Measurements from ENCODE around the gene EEIG1.

Gene EEIG1

GRCh38 chr9:128022886-128023285 lies 42.1 kb upstream of the EEIG1 start:
- DNase-seq (ENCODE audit: low read depth), result no peak
- H3K4me3 ChIP-seq (ENCODE audit: low read depth, low read length), result no peak overlapping the region
- TF ChIP-seq CTCF (IDR thresholded peaks at IDR 0.05; ENCODE audit: low read depth, low read length, missing control alignments), result no peak

GRCh38 chr9:128021098-128021497 lies 40.3 kb upstream of the EEIG1 start:
- no peak overlapping the region for H3K4me3 ChIP-seq (ENCODE audit: low read depth, low read length)
- no peak for DNase-seq (ENCODE audit: low read depth)
- TF ChIP-seq CTCF (IDR thresholded peaks at IDR 0.05; ENCODE audit: low read depth, low read length, missing control alignments), result no peak

DNA sequence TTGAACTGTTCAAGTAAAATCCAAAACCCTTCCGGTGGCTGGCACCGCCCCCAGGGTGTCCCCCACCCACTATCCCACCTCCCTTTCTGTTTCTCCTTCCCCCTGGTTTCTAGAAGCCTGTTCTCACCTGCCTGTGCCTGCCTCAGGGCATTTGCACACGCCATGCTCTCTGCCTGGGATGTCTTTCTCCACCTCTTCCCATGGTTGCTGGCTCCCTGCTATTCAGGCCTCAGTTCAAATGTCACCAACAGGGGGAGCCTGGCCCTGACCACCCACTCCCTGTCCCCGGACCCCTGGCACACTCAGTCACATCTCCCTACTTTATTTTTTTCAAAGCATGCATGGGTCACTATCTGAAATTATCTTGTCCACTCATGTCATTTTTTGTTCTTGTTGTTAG lies 39.9 kb upstream of the EEIG1 start:
- H3K4me3 ChIP-seq (ENCODE audit: low read depth, low read length), result no peak overlapping the region

DNA sequence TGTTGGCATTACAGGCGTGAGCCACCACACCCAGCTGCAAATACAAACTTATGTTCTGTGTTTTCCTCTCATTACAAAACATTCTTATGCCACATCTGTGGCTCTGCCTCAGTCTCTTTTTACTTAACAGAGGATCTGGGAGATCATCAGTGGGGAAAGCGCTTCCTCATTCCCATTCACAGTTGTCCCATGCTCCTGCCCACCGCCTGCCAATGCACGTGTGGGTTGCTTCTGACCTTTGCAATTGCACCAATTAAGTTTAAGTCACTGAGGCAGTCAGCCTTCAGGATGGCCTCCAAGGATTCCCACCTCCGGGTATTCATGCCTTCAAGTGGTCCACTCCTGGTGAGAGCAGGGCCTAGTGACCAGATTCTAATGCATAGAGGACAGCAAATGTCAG lies 34.9 kb upstream of the EEIG1 start:
- H3K4me3 ChIP-seq (ENCODE audit: low read depth, low read length), result no peak overlapping the region
- TF ChIP-seq CTCF (IDR thresholded peaks at IDR 0.05; ENCODE audit: low read depth, low read length, missing control alignments), result no peak
- no peak for DNase-seq (ENCODE audit: low read depth)

More for the DNA sequence above, 39.9 kb upstream of the EEIG1 start:
- DNase-seq (ENCODE audit: low read depth), result no peak
- TF ChIP-seq CTCF (IDR thresholded peaks at IDR 0.05; ENCODE audit: low read depth, low read length, missing control alignments), result peak; percentile 43

DNA sequence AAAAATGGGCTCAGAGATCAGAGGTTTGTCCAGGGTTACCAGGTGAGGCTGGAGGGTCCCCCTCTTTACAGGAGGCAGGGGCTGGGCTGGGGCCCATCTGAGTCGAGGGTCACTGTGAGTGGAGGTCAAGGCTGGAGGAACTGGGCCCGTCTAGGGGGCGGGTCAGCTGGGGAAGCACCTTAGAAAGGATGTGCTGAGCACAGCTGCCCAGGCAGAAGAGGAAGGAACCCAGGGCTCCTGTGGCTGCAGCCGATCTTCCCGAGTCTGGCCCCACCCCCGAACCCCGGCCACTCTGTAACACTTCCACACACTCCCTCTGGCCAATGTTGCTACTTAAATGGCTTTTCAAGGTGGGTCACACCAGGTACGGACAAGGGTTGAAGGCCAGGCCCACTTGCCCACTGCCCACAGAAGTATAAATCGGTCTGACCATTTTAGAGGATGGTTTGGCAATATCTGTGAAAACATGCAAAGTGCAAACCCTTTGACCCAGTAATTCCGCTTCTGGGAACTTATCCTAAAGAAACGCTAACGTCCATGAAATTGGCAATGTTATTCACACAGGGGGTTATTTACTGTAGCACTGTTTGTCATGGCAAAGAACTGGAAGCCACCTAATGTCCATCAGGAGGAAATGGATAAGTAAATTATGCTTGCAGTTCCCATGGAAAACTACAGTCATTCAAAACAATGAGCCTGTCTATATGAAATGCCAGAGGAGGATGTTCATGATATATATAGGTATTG lies 30.5 kb upstream of the EEIG1 start:
- no peak for DNase-seq (ENCODE audit: low read depth)
- H3K4me3 ChIP-seq (ENCODE audit: low read depth, low read length), result no peak overlapping the region
- no peak for TF ChIP-seq CTCF (IDR thresholded peaks at IDR 0.05; ENCODE audit: low read depth, low read length, missing control alignments)

DNA sequence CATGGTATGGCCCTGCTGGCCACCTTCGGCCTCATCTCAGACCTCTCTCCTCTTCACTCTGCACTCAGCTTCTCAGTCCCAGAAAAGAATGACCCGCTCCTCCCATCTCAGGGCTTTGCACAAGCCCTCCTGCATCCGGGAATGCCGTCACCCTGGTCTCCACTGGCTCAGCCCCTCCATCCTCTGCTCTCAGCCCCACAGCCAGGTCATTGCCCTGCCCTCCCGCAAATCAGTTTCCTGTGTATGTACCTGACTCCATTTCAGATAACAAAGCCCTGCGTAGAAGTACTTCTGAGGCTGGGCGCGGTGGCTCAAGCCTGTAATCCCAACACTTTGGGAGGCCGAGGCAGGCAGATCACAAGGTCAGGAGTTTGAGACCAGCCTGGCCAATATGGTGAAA lies 28.9 kb upstream of the EEIG1 start:
- no peak for TF ChIP-seq CTCF (IDR thresholded peaks at IDR 0.05; ENCODE audit: low read depth, low read length, missing control alignments)
- H3K4me3 ChIP-seq (ENCODE audit: low read depth, low read length), result no peak overlapping the region
- no peak for DNase-seq (ENCODE audit: low read depth)

DNA sequence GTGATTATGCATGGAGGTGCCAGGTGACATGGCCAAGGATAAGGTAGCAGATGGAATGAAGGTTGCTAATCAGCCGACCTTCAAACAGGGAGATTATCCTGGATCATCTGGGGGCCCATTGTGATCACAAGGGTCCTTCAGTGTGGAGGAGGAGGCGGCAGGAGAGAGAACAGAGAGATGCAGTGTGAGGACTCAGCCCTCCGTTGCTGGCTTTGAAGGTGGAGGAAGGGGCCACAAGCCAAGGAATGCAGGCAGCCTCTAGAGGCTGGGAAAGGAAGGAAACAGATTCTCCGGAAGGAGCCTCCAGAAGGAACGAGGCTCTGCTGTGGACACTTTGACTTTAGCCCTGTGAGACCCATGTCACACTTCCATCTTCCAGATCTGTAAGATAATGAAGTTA lies 27.4 kb upstream of the EEIG1 start:
- DNase-seq (ENCODE audit: low read depth), result no peak
- TF ChIP-seq CTCF (IDR thresholded peaks at IDR 0.05; ENCODE audit: low read depth, low read length, missing control alignments), result no peak
- H3K4me3 ChIP-seq (ENCODE audit: low read depth, low read length), result peak overlapping the region; percentile 9

All from GM12864 (cell line).